Neural progenitor cell (in vitro differentiated cells): ENCODE results near the gene STRN3. TPM values are rescaled to one million over a fixed set of nuclear protein-coding genes. Genes with fewer than 3 reads are reported as not detected.
"Not testable (repeated sequence)": the region's sequence is repeated elsewhere in the genome, so short reads cannot be mapped to it uniquely, and the experiment has no call there.

Experiments used
- DNase-seq: peaks from one replicate; pipeline ENCODE4 v3.0.0-alpha.2; 2016; ENCODE audit warnings: low spot score
- H2AFZ ChIP-seq: fragments of 200-600 bp; sonication (generic); replicated peaks from 2 replicates; pipeline ENCODE4 v1.6.1; 2016; ENCODE audit warnings: antibody characterized with exemption
- H3F3A ChIP-seq: fragments of 200-600 bp; sonication (generic); 2 replicates; pipeline ENCODE4 v1.6.1; 2016; ENCODE audit warnings: antibody characterized with exemption, low read depth
- H3K27ac ChIP-seq: fragments of 200-600 bp; sonication (generic); 2 replicates; pipeline ENCODE4 v1.5.1; 2016; ENCODE audit warnings: mild to moderate bottlenecking
- H3K27me3 ChIP-seq: fragments of 200-600 bp; sonication (generic); 2 replicates; pipeline ENCODE4 v1.6.1; 2016; ENCODE audit warnings: mild to moderate bottlenecking, moderate library complexity
- H3K36me3 ChIP-seq: fragments of 200-600 bp; sonication (generic); 2 replicates; pipeline ENCODE4 v1.5.1; 2016
- H3K4me1 ChIP-seq: fragments of 200-600 bp; sonication (generic); 2 replicates; pipeline ENCODE4 v1.6.1; 2016; ENCODE audit warnings: mixed run types
- H3K4me2 ChIP-seq: fragments of 200-600 bp; sonication (generic); 2 replicates; pipeline ENCODE4 v1.6.1; 2016
- H3K4me3 ChIP-seq: fragments of 200-600 bp; sonication (generic); 2 replicates; pipeline ENCODE4 v1.5.1; 2016
- H3K79me2 ChIP-seq: fragments of 200-600 bp; sonication (generic); 2 replicates; pipeline ENCODE4 v1.6.1; 2016; ENCODE audit warnings: low read depth
- H3K9ac ChIP-seq: fragments of 200-600 bp; sonication (generic); 2 replicates; pipeline ENCODE4 v1.6.1; 2016
- H3K9me3 ChIP-seq: fragments of 200-600 bp; sonication (generic); 2 replicates; pipeline ENCODE4 v1.5.1; 2016; ENCODE audit warnings: low read depth
- H4K20me1 ChIP-seq: fragments of 200-600 bp; sonication (generic); 2 replicates; pipeline ENCODE4 v1.6.1; 2016; ENCODE audit warnings: low read depth
- H3K27ac Mint-ChIP-seq: 3 replicates; pipeline ENCODE4 v1.8.0; 2021; ENCODE audit warnings: mixed read lengths
- H3K27me3 Mint-ChIP-seq: 2 replicates; pipeline ENCODE4 v1.8.0; 2022; ENCODE audit warnings: low read depth, mild to moderate bottlenecking, inconsistent platforms, moderate library complexity, mixed read lengths; ENCODE audit not compliant: insufficient read depth
- H3K36me3 Mint-ChIP-seq: 3 replicates; pipeline ENCODE4 v1.8.0; 2021; ENCODE audit warnings: mixed read lengths
- H3K4me1 Mint-ChIP-seq: 3 replicates; pipeline ENCODE4 v1.8.0; 2021; ENCODE audit warnings: mixed read lengths
- H3K4me3 Mint-ChIP-seq: 3 replicates; pipeline ENCODE4 v1.8.0; 2021; ENCODE audit warnings: mild to moderate bottlenecking, moderate library complexity, mixed read lengths
- H3K9me3 Mint-ChIP-seq: 3 replicates; pipeline ENCODE4 v1.8.0; 2020; ENCODE audit warnings: mixed read lengths
- EZH2 ChIP-seq: fragments of 200-600 bp; sonication (generic); IDR thresholded peaks from 2 replicates; pipeline ENCODE4 v1.6.1; 2017; ENCODE audit warnings: antibody characterized with exemption, mild to moderate bottlenecking, moderate library complexity
- EZH2phosphoT487 ChIP-seq: fragments of 200-600 bp; sonication (generic); IDR thresholded peaks from 2 replicates; pipeline ENCODE4 v1.6.1; 2017; ENCODE audit warnings: antibody characterized with exemption
- total RNA-seq: library from RNA; depleted of rRNA; stranded (reverse); fragments of >200 nt; gene quantifications from 2 replicates; pipeline ENCODE4 v1.2.3, GENCODE V29; 2015; ENCODE audit warnings: low replicate concordance
- TF ChIP-seq, protein P1 (sequence below): fragments of 200-600 bp; sonication (generic); IDR thresholded peaks from 2 replicates; pipeline ENCODE4 v1.5.1; 2017; ENCODE audit warnings: antibody characterized with exemption, mild to moderate bottlenecking

STRN3 gene
- total RNA-seq, 1 donor from 2014 or later = 104 TPM

DNA sequence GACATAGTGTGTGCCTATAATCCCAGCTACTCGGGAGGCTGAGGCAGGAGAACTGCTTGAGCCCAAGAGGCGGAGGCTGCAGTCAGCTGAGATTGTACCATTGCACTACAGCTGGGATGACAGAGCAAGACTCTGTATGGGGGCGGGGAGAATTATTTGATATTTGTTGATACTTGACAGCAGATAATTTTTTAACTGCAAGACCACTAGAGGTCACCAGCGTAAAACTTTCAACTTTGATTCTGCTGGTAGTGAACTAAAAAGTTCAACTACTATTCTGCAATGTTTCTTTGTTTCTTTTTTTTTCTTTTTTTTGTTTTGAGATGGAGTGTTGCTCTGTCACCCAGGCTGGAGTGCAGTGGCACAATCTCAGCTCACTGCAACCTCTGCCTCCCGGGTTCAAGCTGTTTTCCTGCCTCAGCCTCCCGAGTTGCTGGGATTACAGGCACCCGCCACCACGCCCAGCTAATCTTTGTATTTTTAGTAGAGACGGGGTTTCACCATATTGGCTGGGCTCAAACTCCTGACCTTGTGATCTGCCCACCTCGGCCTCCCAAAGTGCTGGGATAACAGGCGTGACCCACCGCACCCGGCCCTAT, 46.0 kb downstream of the STRN3 start:
- not testable (repeated sequence) for H3K36me3 ChIP-seq, H3F3A ChIP-seq, H3K27me3 ChIP-seq, H3K9ac ChIP-seq, H3K4me1 ChIP-seq, H3K4me3 Mint-ChIP-seq, H3K27ac ChIP-seq, H3K4me2 ChIP-seq, H2AFZ ChIP-seq, H3K9me3 ChIP-seq, H3K27ac Mint-ChIP-seq, H3K4me3 ChIP-seq, H3K27me3 Mint-ChIP-seq, H3K4me1 Mint-ChIP-seq
- H4K20me1 ChIP-seq = peaks cover 58% of the 10 kb centered on the region
- peaks cover 100% of the 10 kb centered on the region for H3K79me2 ChIP-seq
- TF ChIP-seq, protein P1, sequence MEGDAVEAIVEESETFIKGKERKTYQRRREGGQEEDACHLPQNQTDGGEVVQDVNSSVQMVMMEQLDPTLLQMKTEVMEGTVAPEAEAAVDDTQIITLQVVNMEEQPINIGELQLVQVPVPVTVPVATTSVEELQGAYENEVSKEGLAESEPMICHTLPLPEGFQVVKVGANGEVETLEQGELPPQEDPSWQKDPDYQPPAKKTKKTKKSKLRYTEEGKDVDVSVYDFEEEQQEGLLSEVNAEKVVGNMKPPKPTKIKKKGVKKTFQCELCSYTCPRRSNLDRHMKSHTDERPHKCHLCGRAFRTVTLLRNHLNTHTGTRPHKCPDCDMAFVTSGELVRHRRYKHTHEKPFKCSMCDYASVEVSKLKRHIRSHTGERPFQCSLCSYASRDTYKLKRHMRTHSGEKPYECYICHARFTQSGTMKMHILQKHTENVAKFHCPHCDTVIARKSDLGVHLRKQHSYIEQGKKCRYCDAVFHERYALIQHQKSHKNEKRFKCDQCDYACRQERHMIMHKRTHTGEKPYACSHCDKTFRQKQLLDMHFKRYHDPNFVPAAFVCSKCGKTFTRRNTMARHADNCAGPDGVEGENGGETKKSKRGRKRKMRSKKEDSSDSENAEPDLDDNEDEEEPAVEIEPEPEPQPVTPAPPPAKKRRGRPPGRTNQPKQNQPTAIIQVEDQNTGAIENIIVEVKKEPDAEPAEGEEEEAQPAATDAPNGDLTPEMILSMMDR = peak; percentile 57
- peaks cover 24% of the 10 kb centered on the region for H3K9me3 Mint-ChIP-seq
- H3K36me3 Mint-ChIP-seq = peaks cover 29% of the 10 kb centered on the region
- DNase-seq = peak; percentile 33

DNA sequence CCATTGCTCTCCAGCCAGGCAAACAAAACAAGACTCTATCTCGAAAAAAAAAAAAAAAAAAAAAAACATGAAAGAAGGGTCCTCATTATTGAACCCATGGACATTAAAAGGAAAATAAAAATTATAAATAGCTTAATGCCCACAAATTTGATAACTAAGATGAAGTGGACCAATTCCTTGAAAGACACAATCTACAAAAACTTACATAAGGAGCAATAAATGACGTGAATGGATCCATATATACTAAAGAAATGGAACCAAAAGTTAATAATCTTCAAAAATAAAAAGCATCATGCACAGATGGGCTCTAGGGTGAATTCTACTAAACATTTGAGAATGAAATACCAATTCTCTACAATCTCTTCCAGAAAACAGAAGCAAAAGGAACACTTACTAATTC, 48.4 kb downstream of the STRN3 start:
- Histone ChIP-seq H3K27me3 (no peaks in the 10 kb centered on the region), H2AFZ (no peak overlapping the region), H3K4me1 (peaks cover 7% of the 10 kb centered on the region), H4K20me1 (peaks cover 56% of the 10 kb centered on the region), H3K79me2 (peaks cover 100% of the 10 kb centered on the region), H3K36me3 (no peaks in the 10 kb centered on the region), H3K4me3 (no peak overlapping the region), H3K4me2 (no peak overlapping the region), H3F3A (no peaks in the 10 kb centered on the region), H3K9ac (no peak overlapping the region), H3K9me3 (no peaks in the 10 kb centered on the region), H3K27ac (no peak overlapping the region)
- no peak overlapping the region for H3K4me3 Mint-ChIP-seq
- no peaks in the 10 kb centered on the region for H3K27me3 Mint-ChIP-seq
- H3K36me3 Mint-ChIP-seq = peaks cover 41% of the 10 kb centered on the region
- no peak for DNase-seq
- peaks cover 42% of the 10 kb centered on the region for H3K9me3 Mint-ChIP-seq
- H3K27ac Mint-ChIP-seq = no peak overlapping the region
- TF ChIP-seq, protein P1 = no peak
- TF ChIP-seq EZH2phosphoT487 (no peak), EZH2 (no peak)
- H3K4me1 Mint-ChIP-seq = no peaks in the 10 kb centered on the region

- no peak overlapping the region for H3K27ac Mint-ChIP-seq
- Histone ChIP-seq H3K4me2 (no peak overlapping the region), H3K9ac (no peak overlapping the region), H3K4me3 (no peak overlapping the region), H2AFZ (no peak overlapping the region), H3K36me3 (no peaks in the 10 kb centered on the region), H3K27ac (no peak overlapping the region), H3K79me2 (peaks cover 100% of the 10 kb centered on the region), H4K20me1 (peaks cover 65% of the 10 kb centered on the region), H3K4me1 (peaks cover 21% of the 10 kb centered on the region), H3K27me3 (no peaks in the 10 kb centered on the region), H3F3A (no peaks in the 10 kb centered on the region), H3K9me3 (no peaks in the 10 kb centered on the region)
- TF ChIP-seq, protein P1 = no peak
- TF ChIP-seq EZH2phosphoT487 (no peak), EZH2 (no peak)
- peaks cover 68% of the 10 kb centered on the region for H3K9me3 Mint-ChIP-seq
- H3K36me3 Mint-ChIP-seq = peaks cover 55% of the 10 kb centered on the region
- no peak overlapping the region for H3K4me3 Mint-ChIP-seq
- H3K27me3 Mint-ChIP-seq = no peaks in the 10 kb centered on the region
- DNase-seq = no peak
- no peaks in the 10 kb centered on the region for H3K4me1 Mint-ChIP-seq
Measured at GRCh38 chr14:30974628-30975027, 51.6 kb downstream of the STRN3 start.
